HG03139 (cell line): Measurements from ENCODE around the gene NCAPD2.
"Not testable (repeated sequence)": the region's sequence is repeated elsewhere in the genome, so short reads cannot be mapped to it uniquely, and the experiment has no call there.

Experiments
- ATAC-seq: cut with Tn5 transposase; IDR thresholded peaks from one replicate; pipeline ENCODE4 v1.9.1; 2021; ENCODE audit not compliant: unreplicated experiment

NCAPD2 gene

DNA sequence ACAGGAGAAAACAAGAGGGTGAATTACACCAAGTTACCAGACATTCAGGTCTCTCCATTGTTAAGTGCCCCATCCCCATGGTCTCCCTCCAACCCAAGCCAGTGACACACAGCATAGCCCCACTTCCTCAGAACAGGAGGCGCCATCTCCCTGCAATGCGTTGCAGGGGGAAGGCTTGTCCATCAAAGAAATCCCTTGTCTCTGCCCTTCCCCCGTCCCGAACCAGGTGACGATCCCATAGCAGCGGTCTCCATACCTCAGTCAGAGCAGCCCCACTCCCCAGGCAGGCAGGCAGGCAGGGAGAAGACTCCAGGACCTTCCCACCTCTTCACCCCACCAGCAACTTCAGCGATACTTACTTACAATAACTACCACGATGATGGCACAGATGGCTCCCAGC is 29.4 kb upstream of the NCAPD2 start:
- no peak for ATAC-seq

DNA sequence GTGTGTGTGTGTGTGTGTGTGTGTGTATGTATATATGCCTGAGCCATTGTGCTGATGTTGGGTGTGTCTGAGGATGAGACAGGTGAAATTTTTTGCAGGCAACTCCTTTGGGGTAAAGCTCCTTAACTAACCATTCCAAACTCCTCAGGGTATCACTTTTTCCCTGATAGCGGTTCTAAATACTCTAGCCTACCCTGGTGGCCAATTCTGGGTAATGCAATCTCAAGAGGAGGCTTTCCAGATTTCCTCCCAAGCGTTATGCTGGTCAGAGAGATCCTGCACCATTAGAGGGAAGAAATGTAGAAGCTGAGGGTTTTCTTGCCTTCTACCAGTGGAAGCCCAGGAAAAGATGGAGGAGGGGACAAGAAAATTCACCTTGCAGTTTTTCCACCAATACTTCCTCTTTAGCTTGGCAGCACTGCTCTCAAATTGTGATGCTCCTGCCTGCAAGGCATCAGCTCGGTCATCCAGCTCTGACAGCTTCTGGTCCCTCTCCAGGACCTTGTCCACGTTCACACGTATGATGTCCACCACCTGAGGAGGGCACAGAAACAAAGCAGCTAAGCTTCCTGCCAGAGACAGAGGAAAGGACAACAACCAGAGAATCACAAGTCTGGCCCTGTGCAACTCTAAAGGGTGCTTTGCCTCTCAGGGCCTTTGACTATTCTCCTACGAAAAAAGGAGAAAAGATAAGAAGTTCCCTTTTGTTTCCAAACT is 28.3 kb upstream of the NCAPD2 start:
- ATAC-seq, result no peak

DNA sequence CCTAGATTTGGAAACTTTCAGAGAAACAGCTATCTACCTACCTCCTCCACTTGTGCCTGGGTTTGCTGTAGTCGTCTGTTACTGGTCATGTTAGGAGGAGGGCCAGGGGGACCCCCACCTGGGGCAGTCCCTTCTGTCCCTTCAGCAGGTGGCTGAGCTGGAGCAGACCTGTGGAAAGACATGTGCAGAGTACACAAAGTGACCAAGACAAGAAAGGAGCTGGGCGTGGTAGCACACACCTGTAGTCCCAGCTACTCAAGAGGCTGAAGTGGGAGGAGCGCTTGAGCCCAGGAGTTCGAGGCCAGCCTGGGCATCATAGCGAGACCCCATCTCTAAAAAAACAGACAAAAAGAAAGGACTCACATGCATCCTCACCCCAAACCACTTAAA is 27.7 kb upstream of the NCAPD2 start:
- ATAC-seq, result no peak

DNA sequence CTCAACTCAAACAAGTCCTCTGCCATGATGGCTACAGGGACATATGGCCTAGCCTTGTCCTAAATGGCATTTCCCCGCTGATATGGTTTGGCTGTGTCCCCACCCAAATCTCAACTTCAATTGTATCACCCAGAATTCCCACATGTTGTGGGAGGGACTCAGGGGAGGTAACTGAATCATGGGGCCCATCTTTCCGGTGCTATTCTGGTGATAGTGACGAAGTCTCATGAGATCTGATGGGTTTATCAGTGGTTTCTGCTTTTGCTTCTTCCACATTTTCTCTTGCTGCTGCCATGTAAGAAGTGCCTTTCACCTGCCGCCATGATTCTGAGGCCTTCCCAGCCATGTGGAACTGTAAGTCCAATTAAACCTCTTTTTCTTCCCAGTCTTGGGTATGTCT is 27.2 kb upstream of the NCAPD2 start:
- not testable (repeated sequence) for ATAC-seq

DNA sequence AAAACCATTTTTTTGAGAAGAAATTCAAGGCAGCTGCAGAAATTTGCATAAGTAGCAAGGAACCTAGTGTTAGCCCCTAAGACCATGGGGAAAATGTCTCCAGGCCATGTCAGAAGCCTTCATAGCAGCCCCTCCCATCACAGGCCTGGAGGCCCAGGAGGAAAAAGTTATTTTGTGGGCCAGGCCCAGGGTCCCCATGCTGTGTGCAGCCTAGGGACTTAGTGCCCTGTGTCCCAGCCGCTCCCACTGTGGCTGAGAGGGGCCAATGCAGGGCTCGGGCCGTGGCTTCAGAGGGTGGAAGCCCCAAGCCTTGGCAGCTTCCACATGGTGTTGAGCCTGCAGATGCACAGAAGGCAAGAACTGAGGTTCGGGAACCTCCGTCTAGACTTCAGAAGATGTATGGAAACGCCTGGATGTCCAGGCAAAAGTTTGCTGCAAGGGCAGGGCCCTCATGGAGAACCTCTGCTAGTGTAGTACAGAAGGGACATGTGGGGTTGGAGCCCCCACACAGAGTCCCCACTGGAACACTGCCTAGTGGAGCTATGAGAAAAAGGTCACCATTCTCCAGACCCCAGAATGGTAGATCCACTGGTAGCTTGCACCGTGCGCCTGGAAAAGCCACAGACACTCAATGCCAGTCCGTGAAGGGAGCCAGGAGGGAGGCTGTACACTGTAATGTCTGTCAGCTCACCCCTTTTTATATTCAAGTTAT is 26.2 kb upstream of the NCAPD2 start:
- ATAC-seq, result not testable (repeated sequence)

DNA sequence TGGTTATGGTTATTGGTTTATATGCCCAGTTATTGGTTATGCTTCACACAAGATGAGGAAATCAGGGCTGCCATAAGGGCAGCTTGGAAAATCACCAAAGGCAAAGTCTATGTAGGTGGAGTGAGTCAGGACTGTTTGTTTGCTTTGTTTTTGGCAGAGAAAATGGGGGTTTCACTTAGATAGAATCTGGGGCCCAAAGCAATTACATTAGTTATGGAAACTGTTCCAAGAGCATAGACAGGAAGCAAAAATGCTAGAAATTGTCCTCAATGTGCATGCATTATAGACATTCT is 25.7 kb upstream of the NCAPD2 start:
- ATAC-seq, result no peak

DNA sequence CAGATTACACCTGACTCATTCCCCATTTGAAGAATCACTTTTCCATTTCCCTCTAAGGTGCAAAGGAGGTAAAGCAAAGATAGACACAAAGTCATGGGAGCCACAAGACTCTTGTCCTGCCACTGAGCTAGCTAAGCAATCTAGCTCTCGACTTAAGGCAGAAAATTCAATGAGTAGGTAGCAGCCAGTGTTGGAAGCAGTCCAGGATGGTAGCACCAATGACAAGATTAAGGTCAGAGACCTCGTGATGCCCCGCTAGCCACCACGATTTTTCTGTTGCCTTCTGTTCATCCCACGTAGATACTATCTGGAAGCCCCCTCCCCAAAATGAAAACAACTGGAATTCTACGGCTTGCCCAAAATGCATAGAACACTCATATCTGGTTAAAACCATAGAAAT is 24.8 kb upstream of the NCAPD2 start:
- no peak for ATAC-seq

DNA sequence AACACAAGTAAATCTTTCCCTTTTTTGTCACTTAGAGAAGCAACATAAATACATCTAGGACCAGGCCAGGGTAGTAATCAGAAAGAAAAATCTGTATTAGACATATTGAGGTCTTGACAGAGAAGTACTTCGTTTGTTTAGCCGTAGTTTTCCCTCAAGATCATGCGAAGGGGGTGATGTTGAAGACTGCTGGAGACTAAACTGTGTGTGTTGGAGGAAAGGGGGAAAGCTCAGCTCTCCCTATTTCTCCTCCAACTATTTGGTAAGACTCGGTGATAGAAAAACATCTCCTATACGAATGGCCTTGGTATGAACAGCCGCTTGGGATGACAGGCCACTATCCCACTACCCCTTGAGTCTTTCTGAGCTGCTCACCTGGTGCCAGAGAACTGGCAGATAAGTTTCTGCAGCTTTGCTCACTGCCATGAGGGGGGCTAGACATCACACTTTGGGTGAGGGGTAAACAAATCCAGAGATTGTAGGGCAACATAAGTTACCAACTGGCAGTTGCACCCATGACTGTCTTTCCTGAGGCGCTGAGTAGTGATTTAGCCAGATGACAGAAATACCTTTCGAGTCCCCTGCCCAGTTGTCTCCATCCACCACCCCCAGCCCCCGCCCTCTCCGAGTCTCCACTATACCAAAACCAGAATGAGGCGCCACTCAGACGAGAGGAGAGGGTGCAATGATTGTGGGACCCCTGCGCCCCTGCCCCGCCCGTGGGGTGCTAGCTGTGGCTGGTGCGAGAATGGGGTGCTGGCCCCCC is 24.1 kb upstream of the NCAPD2 start:
- no peak for ATAC-seq

DNA sequence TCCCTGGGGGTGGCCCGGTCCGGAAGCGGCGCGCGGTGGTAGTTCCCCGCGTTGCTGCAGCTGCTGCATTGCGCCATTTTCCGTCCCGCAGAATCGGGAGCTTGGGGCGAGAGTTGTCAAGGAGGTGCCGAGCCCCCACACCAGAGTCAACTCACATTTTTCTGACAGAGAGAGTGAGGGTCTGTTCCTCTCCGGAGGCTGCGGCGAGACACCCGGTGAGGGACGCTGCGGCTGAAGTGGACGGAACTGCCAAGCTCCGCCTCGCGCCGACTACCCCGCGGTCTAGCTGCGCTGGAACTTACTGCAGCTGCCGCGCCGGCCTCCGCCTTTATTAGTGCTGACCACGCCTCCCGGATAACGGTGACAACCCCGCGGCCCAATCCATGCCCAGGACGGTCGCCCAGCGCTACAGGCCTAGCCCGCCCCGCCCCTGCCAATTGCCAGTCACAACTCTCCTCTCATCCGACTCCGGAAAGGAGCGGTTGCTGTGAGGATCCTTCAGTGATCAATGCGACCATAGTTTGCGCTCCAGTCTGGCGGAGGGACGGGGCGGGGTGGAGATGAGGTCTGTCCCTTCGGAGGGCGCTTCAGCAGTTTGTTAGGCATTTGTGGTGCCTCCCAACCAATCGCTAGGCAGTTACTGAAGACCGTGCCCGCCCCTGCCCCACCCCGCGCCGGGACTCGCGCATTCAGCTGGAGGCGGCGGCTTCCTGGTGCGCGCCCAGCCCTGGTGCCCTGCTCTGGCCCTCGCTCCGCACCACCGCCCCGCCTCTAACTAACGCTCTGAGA is 23.3 kb upstream of the NCAPD2 start, which contains the start of gene VAMP1:
Gene VAMP1, minus strand, starts transcription at position 303 of the 789 bp plus-strand sequence. Its CDS starts 146 bp downstream, at position 157.
- peak; percentile 75 for ATAC-seq

DNA sequence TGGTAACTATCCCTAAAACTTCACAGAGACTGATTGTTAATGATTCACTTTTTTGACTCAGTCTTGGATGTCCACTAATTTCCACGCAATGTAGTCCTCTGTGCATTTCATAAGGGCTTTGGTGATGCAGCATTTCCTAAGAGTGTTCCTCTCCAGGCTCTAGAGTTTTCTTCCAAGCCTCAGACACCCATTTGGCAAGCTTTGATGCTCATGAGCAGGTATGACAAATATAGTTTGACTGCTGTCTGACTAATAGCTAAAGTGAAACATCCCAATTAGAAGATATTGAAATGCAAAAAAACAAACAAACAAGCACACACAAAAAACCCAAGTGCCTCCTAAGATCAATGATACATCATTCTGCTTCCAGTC is 21.9 kb upstream of the NCAPD2 start:
- ATAC-seq, result no peak

DNA sequence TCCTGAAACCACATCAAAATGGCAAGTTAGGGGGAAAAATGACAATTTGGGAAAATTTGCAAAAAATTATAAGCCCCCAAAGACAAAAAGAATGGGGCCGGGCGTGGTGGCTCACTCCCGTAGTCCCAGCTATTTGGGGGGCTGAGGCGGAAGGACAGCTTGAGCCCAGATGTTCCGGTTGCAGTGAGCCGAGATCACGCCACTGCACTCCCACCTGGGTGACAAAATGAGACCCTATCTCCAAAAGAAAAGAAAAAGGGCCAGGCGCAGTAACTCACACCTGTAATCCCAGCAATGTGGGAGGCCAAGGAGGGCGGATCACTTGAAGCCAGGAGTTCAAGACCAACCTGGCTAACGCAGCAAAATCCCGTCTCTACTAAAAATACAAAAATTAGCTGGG is 21.4 kb upstream of the NCAPD2 start:
- no peak for ATAC-seq

DNA sequence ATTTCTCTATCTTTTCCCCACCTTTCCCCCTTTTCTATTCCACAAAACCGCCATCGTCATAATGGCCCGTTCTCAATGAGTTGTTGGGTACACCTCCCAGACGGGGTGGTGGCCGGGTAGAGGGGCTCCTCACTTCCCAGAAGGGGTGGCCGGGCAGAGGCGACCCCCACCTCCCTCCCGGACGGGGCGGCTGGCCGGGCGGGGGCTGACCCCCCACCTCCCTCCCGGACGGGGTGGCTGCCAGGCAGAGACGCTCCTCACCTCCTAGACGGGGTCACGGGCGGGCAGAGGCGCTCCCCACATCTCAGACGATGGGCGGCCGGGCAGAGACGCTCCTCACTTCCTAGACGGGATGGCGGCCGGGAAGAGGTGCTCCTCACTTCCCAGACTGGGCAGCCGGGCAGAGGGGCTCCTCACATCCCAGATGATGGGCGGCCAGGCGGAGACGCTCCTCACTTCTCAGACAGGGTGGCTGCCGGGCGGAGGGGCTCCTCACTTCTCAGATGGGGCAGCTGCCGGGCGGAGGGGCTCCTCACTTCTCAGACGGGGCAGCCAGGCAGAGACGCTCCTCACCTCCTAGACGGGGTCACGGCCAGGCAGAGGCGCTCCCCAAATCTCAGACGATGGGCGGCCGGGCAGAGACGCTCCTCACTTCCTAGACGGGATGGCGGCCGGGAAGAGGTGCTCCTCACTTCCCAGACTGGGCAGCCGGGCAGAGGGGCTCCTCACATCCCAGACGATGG is 18.5 kb upstream of the NCAPD2 start:
- not testable (repeated sequence) for ATAC-seq

DNA sequence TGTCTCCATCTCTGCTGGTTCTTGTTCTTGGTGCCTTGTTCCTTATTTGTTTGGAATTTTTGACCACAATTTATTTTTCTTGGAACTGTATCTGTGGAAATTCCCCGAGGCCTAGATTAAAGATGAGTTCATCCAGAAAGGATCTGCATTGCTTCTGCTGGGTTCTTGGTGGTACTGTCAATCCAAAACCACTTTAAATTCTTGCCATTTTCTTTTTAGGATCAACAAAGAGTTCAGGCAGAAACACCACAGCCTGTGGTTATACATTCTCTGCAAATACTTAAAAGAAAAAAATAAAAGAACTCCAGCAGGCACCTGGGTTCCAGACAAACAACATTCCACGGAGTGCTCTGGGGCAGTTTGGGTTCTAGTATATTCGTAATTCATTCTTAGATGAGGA is 17.4 kb upstream of the NCAPD2 start:
- no peak for ATAC-seq

DNA sequence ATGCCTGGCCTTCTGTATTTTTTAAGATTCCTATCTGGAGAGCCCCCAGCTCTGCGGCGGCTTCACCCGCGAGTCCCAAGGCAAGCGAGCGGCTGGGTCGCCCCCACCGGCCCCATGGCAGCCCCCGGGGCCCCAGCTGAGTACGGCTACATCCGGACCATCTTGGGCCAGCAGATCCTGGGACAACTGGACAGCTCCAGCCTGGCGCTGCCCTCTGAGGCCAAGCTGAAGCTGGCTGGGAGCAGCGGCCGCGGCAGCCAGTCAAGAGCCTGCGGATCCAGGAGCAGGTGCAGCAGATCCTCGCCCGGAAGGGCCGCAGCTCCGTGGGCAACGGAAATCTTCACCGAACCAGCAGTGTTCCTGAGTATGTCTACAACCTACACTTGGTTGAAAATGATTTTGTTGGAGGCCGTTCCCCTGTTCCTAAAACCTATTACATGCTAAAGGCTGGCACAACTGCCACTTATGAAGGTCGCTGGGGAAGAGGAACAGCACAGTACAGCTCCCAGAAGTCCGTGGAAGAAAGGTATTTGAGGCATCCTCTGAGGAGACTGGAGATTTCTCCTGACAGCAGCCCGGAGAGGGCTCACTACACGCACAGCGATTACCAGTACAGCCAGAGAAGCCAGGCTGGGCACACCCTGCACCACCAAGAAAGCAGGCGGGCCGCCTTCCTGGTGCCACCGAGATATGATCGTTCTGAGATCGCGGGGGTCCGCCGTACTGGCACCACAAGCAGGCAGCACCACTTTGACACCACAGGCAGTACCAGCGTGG is 16.1 kb upstream of the NCAPD2 start:
- ATAC-seq, result not testable (repeated sequence)

DNA sequence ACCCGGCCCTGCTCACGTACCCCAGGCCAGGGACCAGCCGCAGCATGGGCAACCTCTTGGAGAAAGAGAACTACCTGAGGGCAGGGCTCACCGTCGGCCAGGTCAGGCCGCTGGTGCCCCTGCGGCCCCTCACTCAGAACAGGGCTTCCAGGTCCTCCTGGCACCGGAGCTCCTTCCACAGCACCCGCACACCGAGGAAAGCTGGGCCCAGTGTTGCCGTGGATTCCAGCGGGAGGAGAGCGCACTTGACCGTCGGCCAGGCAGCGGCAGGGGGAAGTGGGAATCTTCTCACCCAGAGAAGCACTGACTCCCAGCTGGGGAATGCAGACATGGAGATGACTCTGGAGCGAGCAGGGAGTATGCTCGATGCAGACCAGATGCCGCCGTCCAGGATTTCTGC is 15.5 kb upstream of the NCAPD2 start:
- no peak for ATAC-seq

DNA sequence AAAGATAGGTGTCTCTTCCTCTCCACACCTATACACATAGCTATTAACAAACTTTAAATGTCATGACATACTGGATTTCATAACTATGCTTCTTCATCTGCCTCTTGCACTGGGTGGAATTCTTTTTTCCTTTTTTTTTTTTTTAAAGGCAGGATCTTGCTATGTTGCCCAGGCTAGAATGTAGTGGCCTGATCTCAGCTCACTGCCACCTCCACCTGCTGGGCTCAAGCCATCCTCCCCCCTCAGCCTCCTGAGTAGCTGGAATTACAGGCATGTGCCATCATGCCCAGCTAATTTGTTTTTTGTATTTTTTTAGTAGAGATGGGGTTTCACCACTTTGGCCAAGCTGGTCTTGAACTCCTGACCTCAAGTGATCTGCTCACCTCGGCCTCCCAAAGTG is 5.7 kb upstream of the NCAPD2 start:
- no peak for ATAC-seq

DNA sequence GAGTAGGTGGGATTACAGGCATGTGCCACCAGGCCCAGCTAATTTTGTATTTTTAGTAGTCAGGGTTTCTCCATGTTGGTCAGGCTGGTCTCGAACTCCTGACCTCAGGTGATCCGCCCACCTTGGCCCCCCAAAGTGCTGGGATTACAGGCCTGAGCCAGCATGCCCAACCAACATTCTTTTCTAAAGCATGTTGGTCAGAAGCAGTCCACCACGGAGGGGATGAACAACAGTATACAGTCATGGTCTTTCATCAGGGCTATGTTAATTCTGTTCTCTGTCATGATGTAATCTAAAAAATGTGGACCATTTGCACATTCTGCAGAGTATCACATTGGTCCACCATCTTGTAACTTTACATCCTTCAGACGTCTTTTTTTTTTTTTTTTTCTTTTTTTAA is 4.5 kb upstream of the NCAPD2 start:
- ATAC-seq, result no peak

DNA sequence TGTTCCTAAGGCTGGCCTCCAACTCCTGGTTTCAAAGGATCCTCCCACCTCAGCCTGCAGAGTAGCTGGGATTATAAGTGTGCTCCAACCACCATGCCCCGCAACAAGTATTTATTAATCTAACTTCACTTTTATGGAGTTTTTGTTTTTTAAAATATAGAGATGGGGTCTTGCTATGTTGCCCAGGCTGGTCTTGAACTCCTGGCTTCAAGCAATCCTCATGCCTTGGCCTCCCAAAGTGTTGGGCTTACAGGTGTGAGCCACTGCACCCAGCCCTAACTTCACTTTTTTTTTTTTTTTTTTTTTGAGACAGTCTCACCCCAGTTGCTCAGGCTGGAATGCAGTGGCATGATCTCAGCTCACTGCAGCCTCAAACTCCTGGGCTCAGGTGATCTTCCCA is 3.2 kb upstream of the NCAPD2 start:
- not testable (repeated sequence) for ATAC-seq

DNA sequence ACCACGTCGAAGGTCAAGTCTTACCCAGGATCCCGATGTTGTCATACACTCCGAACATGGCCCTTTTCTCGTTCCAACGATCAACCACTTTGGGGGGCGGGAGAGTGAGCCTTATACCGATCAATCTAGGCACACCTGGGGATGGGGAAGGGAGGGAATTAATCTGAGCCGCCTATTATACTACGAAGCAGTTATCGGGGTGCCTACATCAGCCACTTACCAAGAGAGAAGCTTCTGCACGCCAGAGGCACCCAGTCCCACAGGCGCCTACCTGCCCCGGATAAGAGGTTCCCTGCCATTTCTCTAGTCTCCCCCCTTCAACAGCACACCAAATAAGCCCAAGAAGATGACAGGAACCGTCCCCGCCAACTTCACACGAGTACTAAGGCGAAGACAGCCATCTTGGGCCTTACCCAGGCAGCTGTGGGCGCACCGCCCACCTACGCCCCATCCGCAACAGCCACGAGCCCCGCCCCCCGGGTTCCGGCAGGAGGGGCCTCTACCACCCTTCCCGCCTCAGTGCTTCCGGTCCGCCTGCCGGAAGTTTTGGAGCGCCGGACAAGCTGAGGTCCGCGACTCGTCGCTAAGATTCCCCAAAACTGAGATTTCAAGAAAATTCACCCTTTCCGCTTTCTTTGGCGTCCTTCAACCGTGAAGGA is 935 bp upstream of the NCAPD2 start, which contains the start of gene MRPL51:
Gene MRPL51, minus strand, starts transcription at position 425 of the 659 bp plus-strand sequence. Its CDS starts 126 bp downstream, at position 299.
- peak; percentile 72 for ATAC-seq
